OCI-LY1 (cell line): ENCODE measurements around the gene TIRAP.

Source experiments
- EZH2 ChIP-seq: fragments of 200-600 bp; sonication (generic), shearing (Covaris generic); IDR thresholded peaks from 2 replicates; pipeline ENCODE4 v1.8.0; 2017; ENCODE audit warnings: borderline replicate concordance, mixed run types, mild to moderate bottlenecking, antibody characterized with exemption, low read length, moderate library complexity, mixed read lengths
- TF ChIP-seq, protein P1 (sequence below): fragments of 200-600 bp; sonication (generic), shearing (Covaris generic); IDR thresholded peaks from 2 replicates; pipeline ENCODE4 v1.5.1; 2017; ENCODE audit warnings: mild to moderate bottlenecking, antibody characterized with exemption, low read length, moderate library complexity, mixed read lengths

DNA sequence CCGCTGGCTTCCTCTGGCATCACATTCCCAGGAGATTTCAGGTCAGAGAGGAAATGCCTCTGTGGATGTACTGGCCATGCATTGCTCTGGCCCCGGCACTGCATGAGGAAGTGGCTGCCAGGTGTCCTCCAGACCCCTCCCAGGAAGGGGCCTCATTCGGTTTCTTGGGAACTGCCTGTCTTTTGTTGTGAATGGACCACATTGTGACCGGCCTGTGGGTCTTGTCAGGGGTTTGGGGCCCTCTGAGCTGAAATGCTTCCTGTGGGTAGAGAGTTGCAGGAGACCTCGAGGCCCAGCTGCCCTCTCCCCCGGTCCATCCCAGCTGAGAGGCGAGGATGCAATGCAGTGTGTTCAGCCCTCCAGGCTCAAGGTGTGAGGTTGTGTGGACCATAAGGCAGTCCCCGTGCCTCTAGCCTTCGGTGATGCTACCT is 53.8 kb downstream of the TIRAP start:
- TF ChIP-seq, protein P1, sequence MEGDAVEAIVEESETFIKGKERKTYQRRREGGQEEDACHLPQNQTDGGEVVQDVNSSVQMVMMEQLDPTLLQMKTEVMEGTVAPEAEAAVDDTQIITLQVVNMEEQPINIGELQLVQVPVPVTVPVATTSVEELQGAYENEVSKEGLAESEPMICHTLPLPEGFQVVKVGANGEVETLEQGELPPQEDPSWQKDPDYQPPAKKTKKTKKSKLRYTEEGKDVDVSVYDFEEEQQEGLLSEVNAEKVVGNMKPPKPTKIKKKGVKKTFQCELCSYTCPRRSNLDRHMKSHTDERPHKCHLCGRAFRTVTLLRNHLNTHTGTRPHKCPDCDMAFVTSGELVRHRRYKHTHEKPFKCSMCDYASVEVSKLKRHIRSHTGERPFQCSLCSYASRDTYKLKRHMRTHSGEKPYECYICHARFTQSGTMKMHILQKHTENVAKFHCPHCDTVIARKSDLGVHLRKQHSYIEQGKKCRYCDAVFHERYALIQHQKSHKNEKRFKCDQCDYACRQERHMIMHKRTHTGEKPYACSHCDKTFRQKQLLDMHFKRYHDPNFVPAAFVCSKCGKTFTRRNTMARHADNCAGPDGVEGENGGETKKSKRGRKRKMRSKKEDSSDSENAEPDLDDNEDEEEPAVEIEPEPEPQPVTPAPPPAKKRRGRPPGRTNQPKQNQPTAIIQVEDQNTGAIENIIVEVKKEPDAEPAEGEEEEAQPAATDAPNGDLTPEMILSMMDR: no peak
- no peak for TF ChIP-seq EZH2
